ENCODE results near the gene CD151.
A peak's percentile ranks its signal among the peaks of the same experiment; 100 is the strongest.

Gene CD151

DNA sequence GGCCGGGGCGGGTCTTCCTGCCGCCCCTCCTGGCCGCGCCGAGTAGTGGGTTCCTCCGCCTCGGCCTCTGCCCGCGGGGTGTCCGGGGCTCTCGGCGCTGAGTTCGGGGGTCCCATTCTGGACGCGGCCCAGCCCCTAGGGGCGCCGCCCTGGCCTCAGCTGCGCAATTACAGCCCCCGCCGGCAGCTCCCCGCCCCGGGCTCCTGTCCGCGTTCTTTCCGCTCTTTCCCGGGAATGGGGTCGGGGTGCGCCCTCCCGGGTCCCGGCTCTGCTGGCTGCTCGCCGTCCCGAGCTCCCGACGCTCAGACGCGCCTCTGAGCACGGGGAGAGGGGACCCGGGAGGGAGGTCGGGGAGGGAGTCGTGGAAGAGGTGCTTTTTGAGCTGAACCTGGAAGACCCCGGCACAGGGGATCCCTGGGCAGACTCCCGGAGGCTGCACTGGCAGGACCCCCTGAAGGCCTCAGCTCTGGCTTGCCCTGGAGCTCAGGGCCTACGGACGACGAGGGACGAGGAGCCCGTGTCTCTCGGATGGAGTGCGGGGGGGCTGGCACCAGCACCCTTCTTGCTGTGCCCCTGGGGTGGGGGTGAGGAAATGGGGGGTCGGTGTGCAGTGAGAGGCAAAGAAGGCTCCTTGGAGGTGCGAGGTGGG, 10.5 kb downstream of the CD151 start:
- DNase-seq = no peak
- Histone ChIP-seq H3K27ac (ENCODE audit: insufficient read depth, low read length, poor library complexity, severe bottlenecking) (no peak overlapping the region), H3K36me3 (ENCODE audit: control insufficient read depth, insufficient read depth, low read length) (peaks cover 10% of the 10 kb centered on the region), H3K9me3 (ENCODE audit: control insufficient read depth, low read length) (no peaks in the 10 kb centered on the region), H3K4me3 (ENCODE audit: insufficient read depth, low read depth, low read length, poor library complexity, severe bottlenecking) (peak overlapping the region; percentile 60), H3K4me1 (ENCODE audit: control insufficient read depth, insufficient read depth, low read length, poor library complexity, severe bottlenecking) (peaks cover 20% of the 10 kb centered on the region), H3K27me3 (replicated peaks; ENCODE audit: control insufficient read depth, insufficient read depth, low read length, poor library complexity, severe bottlenecking) (no peaks in the 10 kb centered on the region)

GRCh38 chr11:843818-844692, 11.3 kb downstream of the CD151 start:
- Histone ChIP-seq H3K27me3 (replicated peaks; ENCODE audit: control insufficient read depth, insufficient read depth, low read length, poor library complexity, severe bottlenecking) (peaks cover 7% of the 10 kb centered on the region), H3K4me1 (ENCODE audit: control insufficient read depth, insufficient read depth, low read length, poor library complexity, severe bottlenecking) (peaks cover 28% of the 10 kb centered on the region), H3K9me3 (ENCODE audit: control insufficient read depth, low read length) (no peaks in the 10 kb centered on the region), H3K36me3 (ENCODE audit: control insufficient read depth, insufficient read depth, low read length) (peaks cover 10% of the 10 kb centered on the region), H3K27ac (ENCODE audit: insufficient read depth, low read length, poor library complexity, severe bottlenecking) (no peak overlapping the region), H3K4me3 (ENCODE audit: insufficient read depth, low read depth, low read length, poor library complexity, severe bottlenecking) (peak overlapping the region; percentile 60)
- no peak for DNase-seq

- Histone ChIP-seq H3K4me1 (ENCODE audit: control insufficient read depth, insufficient read depth, low read length, poor library complexity, severe bottlenecking) (peaks cover 31% of the 10 kb centered on the region), H3K27ac (ENCODE audit: insufficient read depth, low read length, poor library complexity, severe bottlenecking) (no peak overlapping the region), H3K4me3 (ENCODE audit: insufficient read depth, low read depth, low read length, poor library complexity, severe bottlenecking) (no peak overlapping the region), H3K27me3 (replicated peaks; ENCODE audit: control insufficient read depth, insufficient read depth, low read length, poor library complexity, severe bottlenecking) (peaks cover 13% of the 10 kb centered on the region), H3K9me3 (ENCODE audit: control insufficient read depth, low read length) (no peaks in the 10 kb centered on the region), H3K36me3 (ENCODE audit: control insufficient read depth, insufficient read depth, low read length) (peaks cover under 1% of the 10 kb centered on the region)
- no peak for DNase-seq
Measured at GRCh38 chr11:844693-845644, 12.2 kb downstream of the CD151 start.

GRCh38 chr11:845872-846495, 13.2 kb downstream of the CD151 start:
- Histone ChIP-seq H3K9me3 (ENCODE audit: control insufficient read depth, low read length) (no peaks in the 10 kb centered on the region), H3K27ac (ENCODE audit: insufficient read depth, low read length, poor library complexity, severe bottlenecking) (no peak overlapping the region), H3K4me1 (ENCODE audit: control insufficient read depth, insufficient read depth, low read length, poor library complexity, severe bottlenecking) (peaks cover 29% of the 10 kb centered on the region), H3K4me3 (ENCODE audit: insufficient read depth, low read depth, low read length, poor library complexity, severe bottlenecking) (no peak overlapping the region), H3K27me3 (replicated peaks; ENCODE audit: control insufficient read depth, insufficient read depth, low read length, poor library complexity, severe bottlenecking) (peaks cover 21% of the 10 kb centered on the region), H3K36me3 (ENCODE audit: control insufficient read depth, insufficient read depth, low read length) (no peaks in the 10 kb centered on the region)
- DNase-seq = no peak

- Histone ChIP-seq H3K4me3 (ENCODE audit: insufficient read depth, low read depth, low read length, poor library complexity, severe bottlenecking) (no peak overlapping the region), H3K4me1 (ENCODE audit: control insufficient read depth, insufficient read depth, low read length, poor library complexity, severe bottlenecking) (peaks cover 23% of the 10 kb centered on the region), H3K36me3 (ENCODE audit: control insufficient read depth, insufficient read depth, low read length) (no peaks in the 10 kb centered on the region), H3K9me3 (ENCODE audit: control insufficient read depth, low read length) (no peaks in the 10 kb centered on the region), H3K27ac (ENCODE audit: insufficient read depth, low read length, poor library complexity, severe bottlenecking) (no peak overlapping the region), H3K27me3 (replicated peaks; ENCODE audit: control insufficient read depth, insufficient read depth, low read length, poor library complexity, severe bottlenecking) (peaks cover 21% of the 10 kb centered on the region)
- DNase-seq = no peak
Measured at GRCh38 chr11:846496-847098, 13.8 kb downstream of the CD151 start.

DNA sequence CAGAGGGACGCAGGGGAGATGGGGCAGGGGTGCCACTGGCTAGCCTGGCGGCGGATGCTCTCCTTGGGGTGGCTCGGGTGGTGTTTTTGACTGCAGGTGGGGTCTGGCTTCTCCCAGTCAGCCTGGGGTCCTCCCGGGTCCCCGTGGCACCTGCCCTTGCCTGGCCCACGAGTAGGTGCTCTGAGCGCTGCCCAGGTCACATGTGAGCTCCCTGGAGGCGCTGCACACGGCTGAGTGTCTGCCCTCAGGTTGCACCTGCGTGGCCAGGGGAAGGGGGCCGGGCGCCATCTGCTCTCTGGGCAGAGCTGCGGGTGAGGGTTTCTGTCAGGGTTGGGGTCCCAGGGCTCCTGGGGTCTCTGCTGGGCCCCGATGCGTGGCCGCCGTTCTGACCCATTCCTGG, 15.1 kb downstream of the CD151 start:
- Histone ChIP-seq H3K9me3 (ENCODE audit: control insufficient read depth, low read length) (no peaks in the 10 kb centered on the region), H3K27me3 (replicated peaks; ENCODE audit: control insufficient read depth, insufficient read depth, low read length, poor library complexity, severe bottlenecking) (peaks cover 21% of the 10 kb centered on the region), H3K4me3 (ENCODE audit: insufficient read depth, low read depth, low read length, poor library complexity, severe bottlenecking) (no peak overlapping the region), H3K27ac (ENCODE audit: insufficient read depth, low read length, poor library complexity, severe bottlenecking) (no peak overlapping the region), H3K4me1 (ENCODE audit: control insufficient read depth, insufficient read depth, low read length, poor library complexity, severe bottlenecking) (peaks cover 23% of the 10 kb centered on the region), H3K36me3 (ENCODE audit: control insufficient read depth, insufficient read depth, low read length) (no peaks in the 10 kb centered on the region)
- DNase-seq = no peak

GRCh38 chr11:848380-848931, 15.7 kb downstream of the CD151 start:
- peaks cover 21% of the 10 kb centered on the region for H3K27me3 ChIP-seq (replicated peaks; ENCODE audit: control insufficient read depth, insufficient read depth, low read length, poor library complexity, severe bottlenecking)
- no peaks in the 10 kb centered on the region for H3K9me3 ChIP-seq (ENCODE audit: control insufficient read depth, low read length)
- peak overlapping the region; percentile 40 for H3K4me3 ChIP-seq (ENCODE audit: insufficient read depth, low read depth, low read length, poor library complexity, severe bottlenecking)
- no peaks in the 10 kb centered on the region for H3K36me3 ChIP-seq (ENCODE audit: control insufficient read depth, insufficient read depth, low read length)
- peak; percentile 36 to 47 (median 46) for DNase-seq
- H3K27ac ChIP-seq (ENCODE audit: insufficient read depth, low read length, poor library complexity, severe bottlenecking) = no peak overlapping the region
- H3K4me1 ChIP-seq (ENCODE audit: control insufficient read depth, insufficient read depth, low read length, poor library complexity, severe bottlenecking) = peaks cover 18% of the 10 kb centered on the region

DNA sequence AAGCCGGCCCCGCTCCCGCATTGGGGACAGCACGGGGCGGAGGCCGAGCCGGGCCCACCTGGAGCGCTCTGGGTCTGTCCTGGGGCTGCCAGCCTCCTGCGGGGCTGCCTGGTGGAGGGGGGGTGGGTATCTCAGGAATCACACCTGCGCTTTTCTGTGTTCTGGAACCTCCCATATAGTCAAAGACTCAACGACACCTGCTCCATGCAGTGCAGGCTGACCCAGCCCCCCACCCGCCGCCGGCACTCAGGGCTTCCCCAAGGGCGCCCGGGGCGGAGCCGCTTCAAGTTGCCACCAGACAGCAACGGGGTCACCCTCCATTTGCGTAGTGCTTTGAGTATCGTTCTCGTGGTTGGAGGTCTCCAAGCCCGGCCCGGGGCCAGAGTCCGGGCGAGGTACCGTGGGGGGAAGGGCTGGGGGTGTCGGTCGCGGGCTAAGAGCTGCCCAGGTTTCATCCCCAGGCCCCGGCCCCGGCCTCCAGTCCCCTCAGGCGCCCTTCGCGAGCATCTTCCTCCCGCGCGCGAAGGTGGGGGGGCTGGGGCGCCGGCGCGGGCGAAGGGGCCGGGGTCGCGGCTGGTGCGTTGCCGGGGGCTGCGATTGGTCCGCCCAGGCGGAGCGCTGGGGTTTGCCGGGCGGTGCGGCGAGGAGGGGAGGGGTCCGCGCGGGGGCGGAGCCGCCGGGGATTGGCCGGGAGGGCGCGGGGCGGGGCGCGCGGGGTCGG, 16.5 kb downstream of the CD151 start:
- H3K4me1 ChIP-seq (ENCODE audit: control insufficient read depth, insufficient read depth, low read length, poor library complexity, severe bottlenecking) = peaks cover 12% of the 10 kb centered on the region
- peak in 1 of 3 donors; percentile 31 for DNase-seq
- H3K36me3 ChIP-seq (ENCODE audit: control insufficient read depth, insufficient read depth, low read length) = no peaks in the 10 kb centered on the region
- H3K27me3 ChIP-seq (replicated peaks; ENCODE audit: control insufficient read depth, insufficient read depth, low read length, poor library complexity, severe bottlenecking) = peaks cover 21% of the 10 kb centered on the region
- H3K27ac ChIP-seq (ENCODE audit: insufficient read depth, low read length, poor library complexity, severe bottlenecking) = no peak overlapping the region
- H3K4me3 ChIP-seq (ENCODE audit: insufficient read depth, low read depth, low read length, poor library complexity, severe bottlenecking) = peak overlapping the region; percentile 40
- H3K9me3 ChIP-seq (ENCODE audit: control insufficient read depth, low read length) = no peaks in the 10 kb centered on the region

Measured in effector memory CD4-positive, alpha-beta T cell (primary cell).